GM21447 (cell line): Measurements from ENCODE around the gene TWSG1.
"Not testable (repeated sequence)": the region's sequence is repeated elsewhere in the genome, so short reads cannot be mapped to it uniquely, and the experiment has no call there.

ENCODE experiments used
- ATAC-seq: cut with Tn5 transposase; IDR thresholded peaks from one replicate; pipeline ENCODE4 v1.9.1; 2021; ENCODE audit not compliant: unreplicated experiment

The TWSG1 gene

DNA sequence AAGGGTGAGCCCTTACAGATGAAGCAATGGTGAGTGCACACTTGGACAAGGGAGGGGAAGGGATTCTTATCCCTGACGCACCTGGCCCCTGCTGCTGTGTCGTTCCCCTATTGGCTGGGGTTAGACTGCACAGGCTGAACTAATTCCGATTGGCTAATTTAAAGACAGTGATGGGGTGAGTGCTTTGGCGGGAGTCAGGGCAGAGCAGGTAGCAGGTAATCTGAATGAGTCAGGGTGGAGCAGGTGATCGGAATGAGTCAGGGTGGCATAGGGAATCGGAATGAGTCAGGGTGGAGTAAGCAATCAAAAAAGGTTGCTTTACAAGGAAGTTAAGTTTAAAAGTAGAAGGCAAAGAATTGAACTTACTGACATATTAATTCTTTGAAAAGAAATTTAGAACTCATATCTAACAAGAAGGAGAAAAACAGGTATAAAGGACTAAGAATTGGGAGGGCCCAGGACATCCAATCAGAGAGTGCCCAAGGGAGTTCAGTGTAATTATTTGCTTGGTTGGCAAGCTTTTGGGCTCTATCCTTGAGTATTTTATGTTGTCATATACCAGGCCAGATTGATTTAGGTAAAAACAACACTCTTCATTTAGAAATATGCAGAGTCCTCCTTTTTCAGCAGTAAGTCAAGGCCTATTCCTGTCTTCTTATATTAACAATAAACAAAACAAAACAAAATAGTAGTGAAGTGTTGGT is 88.4 kb downstream of the TWSG1 start:
- ATAC-seq: no peak

DNA sequence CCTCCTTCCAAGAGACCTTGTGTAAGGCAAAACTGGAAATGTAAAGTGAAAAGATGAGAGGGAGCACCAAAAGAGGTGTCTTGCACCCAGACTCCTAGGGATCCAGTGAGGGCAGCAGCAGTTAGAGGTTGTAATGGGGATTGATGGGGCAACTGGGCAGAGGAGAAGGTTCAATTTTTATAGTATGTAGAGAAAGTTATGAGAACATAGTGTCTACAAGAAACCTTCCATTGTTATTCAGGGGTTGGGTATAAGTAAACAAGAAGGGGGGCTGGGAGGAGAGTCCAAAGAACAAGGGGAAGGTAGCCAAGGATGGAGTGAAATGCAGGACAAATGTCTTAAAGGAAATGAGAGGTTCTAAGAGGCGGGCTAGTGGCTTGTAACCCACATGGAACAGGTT is 89.1 kb downstream of the TWSG1 start:
- not testable (repeated sequence) for ATAC-seq

DNA sequence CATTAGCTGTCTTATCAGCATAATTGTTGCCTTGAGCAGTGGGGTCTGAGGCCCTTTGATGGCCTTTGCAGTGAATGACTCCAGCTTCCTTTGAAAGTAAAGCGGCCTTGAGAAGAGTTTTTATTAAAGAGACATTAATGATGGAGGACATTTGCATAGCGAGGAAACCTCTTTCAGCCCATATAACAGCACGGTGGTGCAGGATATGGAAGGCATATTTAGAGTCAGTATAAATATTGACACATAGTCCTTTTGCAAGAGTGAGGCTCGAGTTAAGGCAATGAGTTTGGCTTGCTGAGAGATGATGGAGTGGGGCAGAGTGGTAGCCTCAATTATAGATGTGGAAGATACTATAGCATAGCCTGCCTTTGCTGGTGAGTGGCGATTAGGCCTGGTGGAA is 89.7 kb downstream of the TWSG1 start:
- not testable (repeated sequence) for ATAC-seq

DNA sequence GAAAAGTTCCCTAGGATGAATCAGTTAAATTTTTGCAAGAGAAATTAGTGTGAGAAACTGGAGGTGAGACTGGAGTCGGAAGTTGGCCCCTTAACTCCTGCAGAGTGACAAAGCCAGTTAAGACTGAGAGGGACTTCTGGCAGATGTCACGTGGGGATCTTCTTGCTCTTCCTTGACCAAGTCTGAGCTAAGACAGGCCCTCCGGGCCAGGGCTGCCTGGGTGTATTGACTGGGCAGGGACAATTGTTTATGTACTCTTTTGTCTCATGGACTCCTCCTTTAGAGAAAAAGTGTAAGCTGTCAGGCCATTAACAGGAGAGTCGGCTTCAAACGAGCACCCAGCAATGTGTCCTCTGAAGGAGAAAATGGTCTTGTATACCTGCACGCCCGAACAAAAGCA is 92.2 kb downstream of the TWSG1 start:
- no peak for ATAC-seq

DNA sequence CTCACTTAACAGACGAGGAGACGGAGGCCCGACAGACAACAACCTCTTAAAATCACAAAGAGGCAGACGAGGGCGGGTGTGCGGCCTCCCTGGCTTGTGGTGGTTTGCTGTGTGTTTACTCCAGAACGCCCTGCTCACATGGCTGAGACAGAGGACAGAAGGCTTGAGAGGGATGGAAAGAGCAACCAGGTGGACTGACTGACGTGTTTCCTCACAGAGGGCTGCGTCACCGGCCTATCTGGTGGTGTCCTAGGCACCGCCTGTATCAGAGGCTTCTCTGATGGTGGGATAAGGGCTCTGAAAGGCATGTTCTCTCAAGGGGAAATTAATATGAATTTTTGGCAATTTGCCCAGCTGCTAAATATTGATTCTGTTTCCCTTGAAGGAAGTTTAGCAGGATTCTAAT is 93.7 kb downstream of the TWSG1 start:
- no peak for ATAC-seq

DNA sequence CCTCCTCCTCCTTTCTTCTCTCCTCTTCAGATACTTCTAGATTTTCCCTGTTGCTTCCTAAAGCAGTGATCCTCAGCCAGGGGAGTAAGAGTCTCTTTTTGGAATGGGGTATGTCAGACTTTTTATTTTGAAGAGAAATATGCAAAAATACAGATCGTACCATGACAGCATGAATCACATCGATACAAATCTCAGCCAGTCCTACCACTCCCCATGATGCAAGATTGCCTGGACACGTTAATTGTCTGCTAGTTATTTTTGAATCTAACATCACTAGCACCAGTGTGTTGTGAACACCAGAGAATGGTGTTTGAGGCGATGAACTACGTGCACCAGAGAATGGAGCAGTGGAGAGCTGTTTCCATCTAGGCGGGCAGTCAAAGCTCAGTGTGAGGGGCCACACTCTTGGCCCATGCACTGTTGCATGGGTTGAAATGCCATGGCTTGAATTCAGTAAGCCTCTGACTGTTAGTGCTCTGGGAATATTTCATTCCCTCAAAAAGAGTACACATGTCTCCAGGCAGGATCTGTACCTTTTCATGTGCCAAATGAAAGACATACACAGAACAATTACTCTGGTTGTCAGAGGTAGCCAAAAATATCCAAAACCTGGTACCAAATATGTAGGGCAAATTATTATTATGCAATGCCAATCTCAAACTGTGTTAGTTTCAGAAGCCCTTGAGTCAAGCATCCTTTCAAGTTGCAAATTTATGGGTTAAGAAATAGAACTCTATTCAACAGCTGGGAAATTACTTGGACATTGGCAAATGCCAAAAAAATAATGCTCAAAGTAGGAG is 94.5 kb downstream of the TWSG1 start:
- no peak for ATAC-seq

DNA sequence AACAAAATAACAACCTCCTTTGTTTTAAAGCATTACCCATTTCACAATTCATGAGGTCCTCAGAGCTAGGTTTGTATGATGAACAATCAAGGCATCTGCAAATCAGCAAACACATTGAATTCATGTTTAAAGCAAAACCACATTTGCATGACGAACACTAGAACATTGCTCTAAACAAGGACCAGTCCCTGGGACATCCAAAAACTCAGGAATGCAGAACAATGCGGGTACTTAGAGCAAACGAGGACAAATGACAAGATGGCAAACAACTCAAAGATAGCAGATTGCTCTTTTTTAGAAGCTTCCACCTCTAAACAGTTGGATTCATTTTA is 95.1 kb downstream of the TWSG1 start:
- ATAC-seq: no peak

DNA sequence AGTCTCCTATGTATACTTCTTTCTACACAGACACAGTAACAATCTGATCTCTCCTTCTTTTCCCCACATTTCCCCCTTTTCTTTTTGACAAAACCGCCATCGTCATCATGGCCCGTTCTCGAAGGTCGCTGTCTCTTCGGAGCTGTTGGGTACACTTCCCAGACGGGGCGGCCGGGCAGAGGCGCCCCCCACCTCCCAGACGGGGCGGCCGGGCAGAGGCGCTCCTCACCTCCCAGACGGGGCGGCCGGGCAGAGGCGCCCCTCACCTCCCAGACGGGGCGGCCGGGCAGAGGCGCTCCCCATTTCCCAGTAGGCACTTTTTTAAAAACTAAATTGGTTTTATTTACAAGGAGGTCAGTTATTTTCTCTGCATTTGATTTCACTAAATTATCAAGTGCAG is 95.7 kb downstream of the TWSG1 start:
- ATAC-seq: not testable (repeated sequence)

DNA sequence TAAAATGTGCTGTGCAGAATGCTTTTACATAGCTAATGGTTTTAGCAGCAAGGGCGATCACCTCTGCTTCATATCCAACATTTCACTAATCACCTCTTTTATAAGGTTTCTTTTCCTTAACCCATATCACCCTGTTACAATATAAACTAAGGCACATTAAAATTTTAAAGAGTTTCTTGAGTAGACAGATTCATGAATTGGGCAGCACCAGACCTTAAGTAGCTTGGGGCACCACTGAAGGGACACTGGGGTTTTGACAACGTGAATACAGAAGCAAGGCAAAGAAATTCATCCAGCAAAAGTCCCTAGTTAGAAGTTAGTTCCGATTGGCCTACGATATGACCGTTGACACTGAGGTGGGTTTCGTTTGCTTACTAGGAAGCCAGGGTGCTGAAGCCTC is 96.7 kb downstream of the TWSG1 start:
- no peak for ATAC-seq

DNA sequence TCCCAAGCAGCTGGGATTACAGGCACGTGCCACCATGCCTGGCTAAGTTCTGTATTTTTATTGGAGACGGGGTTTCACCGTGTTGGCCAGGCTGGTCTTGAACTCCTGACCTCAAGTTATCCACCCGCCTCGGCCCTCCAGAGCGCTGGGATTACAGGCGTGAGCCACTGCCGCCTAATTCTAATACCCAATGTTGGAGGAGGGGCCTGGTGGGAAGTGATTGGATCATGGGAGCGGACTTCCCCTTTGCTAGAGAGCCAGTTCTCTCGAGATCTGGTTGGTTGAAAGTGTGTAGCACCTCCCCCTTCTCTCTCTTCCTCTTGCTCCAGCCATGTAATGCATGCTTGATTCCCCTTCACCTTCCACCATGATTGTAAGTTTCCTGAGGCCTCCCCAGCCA is 98.5 kb downstream of the TWSG1 start:
- not testable (repeated sequence) for ATAC-seq

DNA sequence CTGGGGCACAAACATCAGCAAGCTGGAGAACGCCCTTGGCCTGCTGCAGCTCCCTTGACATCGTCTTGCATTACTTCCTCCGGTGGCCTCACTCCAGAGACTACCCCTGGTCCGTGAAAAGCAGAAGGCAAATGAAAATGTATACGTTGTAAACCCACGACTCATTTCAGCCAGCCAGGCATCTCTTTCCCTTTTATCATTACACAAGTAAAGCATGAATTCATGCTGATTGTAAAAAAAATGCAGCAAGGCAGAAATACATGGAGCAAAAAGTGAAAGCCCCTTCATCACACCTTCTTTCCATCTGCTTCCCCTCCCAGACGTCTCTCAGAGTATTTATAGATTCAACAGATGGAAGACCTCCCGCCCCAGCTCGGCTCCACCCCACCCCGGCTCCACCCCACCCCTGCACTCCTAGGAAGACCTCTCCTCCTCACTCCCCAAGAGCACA is 99.1 kb downstream of the TWSG1 start:
- ATAC-seq: no peak

DNA sequence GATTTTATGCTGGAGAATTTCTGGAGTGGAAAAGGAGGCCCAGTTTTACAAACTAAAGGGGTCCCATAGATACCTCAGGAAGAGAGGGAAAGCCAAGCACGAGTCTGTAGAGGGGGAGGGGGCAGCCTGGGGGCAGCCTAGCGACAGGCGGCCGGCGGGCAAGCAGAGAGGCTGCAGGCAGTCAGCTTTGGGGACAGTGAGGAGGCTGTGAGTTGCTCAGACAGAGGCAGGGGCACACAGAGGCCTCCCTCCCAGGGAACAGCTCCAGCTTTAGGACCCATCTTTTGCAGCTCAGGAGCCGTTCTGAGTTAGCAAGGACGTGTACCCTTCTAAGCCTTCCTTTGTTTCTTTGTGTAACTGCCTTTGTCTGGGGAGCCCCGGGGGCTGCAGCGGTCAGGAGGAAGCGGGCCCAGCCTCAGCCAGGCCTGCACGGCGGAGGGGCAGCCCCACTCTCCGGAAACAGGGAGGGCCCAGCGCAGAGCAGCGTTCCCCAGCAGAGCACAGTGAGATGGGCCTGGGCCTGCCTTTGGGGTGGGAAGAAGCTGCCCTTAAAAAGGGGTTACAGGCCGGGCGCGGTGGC is 99.6 kb downstream of the TWSG1 start:
- no peak for ATAC-seq

DNA sequence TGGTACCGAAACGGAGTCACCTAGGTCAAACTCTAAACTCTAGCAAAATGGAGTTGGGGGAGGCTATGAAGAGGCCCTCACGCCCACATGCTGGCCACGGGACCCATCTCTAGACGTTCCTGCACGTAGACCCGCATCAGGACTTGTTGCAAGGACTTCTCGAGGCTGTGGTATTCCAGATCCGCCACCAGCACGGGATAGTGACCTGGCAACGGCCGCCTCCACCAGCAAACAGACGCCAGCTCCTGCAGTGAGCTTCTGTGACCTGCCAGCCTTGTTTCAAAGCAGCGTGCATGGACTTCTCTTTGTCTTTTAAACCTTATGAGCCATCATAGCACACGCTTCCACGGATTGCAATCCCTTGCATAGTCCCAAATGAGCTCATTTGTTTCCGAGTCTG is 100.5 kb downstream of the TWSG1 start:
- ATAC-seq: no peak

DNA sequence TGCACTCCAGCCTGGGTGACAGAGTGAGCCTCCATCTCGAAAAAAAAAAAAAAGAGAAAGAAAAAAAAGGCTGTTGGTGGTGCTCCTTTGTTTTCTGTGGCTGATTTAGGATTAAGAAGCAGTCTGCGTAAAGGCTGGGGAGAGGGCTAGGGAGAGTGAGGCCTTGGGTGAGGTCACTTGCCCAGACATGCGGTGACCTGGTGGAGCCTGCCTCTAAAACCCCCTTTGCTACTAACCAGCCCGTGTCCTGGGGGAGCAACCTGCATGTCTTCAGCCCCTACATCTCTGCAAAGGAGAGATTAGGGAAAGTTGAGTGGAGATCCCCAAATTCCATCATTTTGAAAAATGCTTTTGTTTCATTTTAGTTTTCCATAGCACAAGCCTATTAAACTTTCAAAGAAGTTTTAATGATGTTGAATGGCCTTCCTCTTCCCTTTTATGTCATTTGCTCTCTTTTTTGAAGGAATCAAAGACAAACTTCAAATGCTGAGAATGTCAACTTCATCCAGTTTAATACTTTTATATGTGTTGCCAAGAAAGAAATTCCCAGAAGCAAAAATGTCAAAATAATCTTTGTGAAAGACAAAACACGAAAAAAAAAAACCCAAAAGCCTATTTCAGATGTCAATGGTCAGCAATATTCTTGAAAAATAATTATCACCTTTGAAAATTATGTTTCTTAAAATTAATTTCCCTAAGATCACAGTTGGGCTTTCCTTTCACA is 101.8 kb downstream of the TWSG1 start:
- ATAC-seq: no peak

DNA sequence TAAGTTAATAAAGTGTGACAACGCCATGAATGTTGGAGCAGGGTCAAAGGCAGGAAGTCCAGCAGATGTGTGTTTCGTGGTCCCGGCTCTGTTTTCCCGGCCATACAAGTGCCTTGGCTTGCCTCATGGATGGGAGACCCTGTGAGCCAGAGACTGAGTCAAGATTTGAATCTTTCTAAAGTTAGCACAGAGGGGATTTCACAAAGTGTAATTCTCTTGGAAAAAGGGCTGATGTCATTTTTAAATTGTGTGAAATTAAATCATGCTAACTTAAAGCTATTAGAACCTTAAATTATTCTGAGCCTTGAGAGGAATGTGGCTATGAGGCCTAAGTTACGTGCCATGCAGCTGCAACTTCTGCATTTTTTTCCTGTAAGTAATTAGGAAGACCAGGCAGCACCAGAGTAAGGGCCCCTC is 102.5 kb downstream of the TWSG1 start:
- ATAC-seq: no peak

DNA sequence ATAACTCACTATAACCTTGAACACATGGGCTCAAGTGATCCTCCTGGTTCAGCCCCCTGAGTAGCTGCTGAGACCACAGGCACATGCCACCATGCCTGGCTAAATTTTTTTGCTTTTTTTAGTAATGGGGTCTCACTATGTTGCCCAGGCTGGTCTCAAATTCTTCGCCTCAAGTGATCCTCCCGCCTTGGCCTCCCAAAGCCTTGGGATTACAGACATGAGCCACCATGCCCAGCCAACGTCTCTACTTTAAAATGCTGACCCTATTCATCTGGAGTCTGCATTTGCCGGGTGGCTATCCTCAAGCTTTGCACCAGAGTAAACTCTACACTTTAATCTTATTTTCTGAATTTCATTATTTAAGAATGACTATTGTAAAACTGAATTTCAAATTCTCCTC is 103.1 kb downstream of the TWSG1 start:
- ATAC-seq: no peak

DNA sequence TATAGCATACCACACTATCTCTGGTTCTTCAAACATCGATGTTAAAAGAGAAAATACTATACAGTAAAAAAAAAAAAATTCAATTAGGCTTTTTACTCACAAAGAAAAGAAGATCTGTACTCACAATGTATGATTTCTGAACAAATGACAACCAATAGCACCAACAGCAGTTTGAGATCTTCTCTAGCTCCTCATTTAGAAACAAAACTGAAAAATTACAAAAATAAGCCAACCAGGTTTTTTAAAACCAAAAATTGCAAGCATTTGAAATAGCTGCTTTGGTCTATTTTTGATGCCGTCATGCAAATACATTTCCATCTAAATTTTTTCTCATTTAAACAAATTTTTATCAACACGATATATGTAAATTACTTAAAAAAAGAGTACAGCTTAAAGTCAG is 106.5 kb downstream of the TWSG1 start:
- no peak for ATAC-seq

DNA sequence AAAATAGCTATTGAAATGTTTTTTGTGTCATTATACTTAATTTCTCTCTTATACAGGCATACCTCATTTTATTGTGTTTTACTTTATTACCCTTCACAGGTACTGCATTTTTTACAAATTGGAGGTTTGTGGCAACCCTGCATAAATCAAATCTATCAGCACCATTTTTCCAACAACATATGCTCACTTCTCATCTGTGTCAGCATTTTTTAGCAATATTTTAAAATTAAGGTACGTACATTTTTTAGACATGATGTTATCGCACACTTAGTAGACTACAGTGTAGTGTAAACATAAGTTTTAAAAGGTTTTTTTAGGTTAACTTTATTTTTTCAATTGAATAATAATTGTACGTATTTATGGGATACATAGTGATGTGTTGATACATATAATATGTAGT is 110.0 kb downstream of the TWSG1 start:
- ATAC-seq: no peak

DNA sequence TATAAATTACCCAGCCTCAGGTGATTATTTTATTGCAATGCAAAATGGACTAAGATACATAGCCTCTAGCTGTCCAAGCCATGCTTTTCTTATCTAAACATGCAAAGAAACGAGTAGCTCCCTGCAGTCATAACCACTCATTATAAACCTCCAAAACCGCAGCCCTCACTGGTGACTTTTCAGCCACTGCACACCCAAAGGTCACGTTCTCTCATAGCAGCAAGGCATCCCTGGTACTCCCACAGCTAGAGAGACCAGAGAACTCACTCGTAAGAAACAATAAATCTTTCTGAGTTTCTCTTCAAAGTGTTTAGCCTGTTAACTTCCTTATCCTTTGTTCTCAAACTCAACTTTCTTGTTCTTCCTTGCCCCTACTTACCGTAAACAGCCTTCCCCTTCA is 112.3 kb downstream of the TWSG1 start:
- ATAC-seq: no peak

DNA sequence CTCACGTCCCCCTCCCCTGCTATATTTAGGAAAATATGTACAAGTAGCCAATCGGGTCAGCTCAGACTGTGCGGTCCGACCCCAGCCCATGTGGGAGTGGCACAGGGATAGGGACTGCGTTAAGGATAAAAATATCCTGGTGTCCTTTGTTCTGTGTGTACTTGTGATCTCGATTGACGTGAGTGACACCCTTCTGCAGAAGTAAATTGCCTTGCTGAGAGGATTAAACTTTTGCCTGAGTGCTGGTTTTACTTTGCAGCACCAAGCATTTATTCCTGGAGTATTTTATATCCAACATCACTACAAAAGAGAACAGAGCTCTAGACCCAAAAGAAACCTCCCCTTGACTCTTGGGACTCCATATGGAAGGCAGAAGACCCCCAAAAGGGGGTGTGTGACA is 112.8 kb downstream of the TWSG1 start:
- ATAC-seq: no peak

DNA sequence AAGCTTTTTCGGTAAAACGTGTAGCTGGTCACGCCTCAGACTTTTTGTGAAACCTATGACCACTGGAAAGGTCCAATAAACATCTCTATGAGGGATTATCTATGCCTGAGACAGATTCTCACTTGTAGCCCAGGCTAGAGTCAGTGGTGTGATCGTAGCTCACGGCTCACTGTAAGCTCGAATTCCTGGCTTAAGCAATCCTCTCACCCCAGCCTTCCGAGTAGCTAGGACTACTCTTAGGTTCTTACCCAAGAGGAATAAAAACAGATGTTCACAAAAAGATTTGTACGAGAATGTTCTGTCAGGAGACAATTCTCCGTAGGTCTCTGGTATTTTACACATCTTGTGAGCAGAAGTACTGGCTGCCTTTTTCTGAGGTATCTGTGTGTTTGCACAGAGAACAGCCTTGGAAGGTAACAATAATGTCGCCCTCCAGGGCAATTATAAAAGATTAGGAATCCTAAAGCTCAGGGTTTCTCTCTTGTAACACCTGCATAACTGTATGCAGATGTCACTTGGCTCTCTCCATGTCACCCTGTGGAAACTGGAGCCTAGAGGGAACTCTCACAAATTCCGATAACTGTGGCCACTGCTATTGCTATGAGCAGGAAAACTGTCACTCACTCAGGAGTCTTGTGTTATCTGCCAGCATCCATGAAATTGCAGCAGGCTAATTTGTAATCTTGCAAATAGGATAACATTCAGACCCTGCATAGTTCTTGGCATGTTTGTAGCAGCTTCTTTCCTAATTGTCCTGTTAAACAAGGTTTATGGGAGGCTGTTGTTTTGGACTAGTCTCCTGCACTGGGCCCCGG is 115.2 kb downstream of the TWSG1 start:
- no peak for ATAC-seq
